ENCODE measurements around the gene RASIP1.

Gene RASIP1

GRCh38 chr19:48673436-48674100 lies 66.8 kb downstream of the RASIP1 start:
- no peak for DNase-seq (ENCODE audit: low spot score)

- DNase-seq (ENCODE audit: low spot score): no peak
These were observed 67.4 kb downstream of the RASIP1 start, which contains the start of gene NTN5 for GRCh38 chr19:48672994-48673393. TSS of gene NTN5 (minus strand) at chr19:48673017. CDS start at chr19:48670986, 2,031 bp downstream.

- DNase-seq (ENCODE audit: low spot score): no peak
These were observed 68.9 kb downstream of the RASIP1 start for GRCh38 chr19:48671446-48671995.

GRCh38 chr19:48670699-48671445 lies 69.5 kb downstream of the RASIP1 start:
- DNase-seq (ENCODE audit: low spot score): no peak

Measured in AG20443 (cell line).